AG04449 (cell line): ENCODE data around the gene PCDHA12.

Experiments
- CTCF ChIA-PET: fragments of 350-600 bp; formaldehyde crosslinking; extraction: SDS; loops from one replicate; lab custom pipeline; 2021; ENCODE audit warnings: antibody characterized with exemption; lab: Yijun Ruan, JAX
- POLR2A ChIA-PET: fragments of 400-600, 350-600 bp; formaldehyde crosslinking; extraction: SDS; loops from one replicate; lab custom pipeline; 2020; ENCODE audit warnings: antibody characterized with exemption, inconsistent platforms; lab: Yijun Ruan, JAX
- DNase-seq: peaks from one replicate; pipeline ENCODE4 v3.0.0-alpha.2; 2010; ENCODE audit warnings: low read depth, low spot score
- H3K4me3 ChIP-seq: 2 replicates; pipeline ENCODE4 v1.5.1; 2011; ENCODE audit warnings: low read depth, mild to moderate bottlenecking, control low read depth, low read length
- TF ChIP-seq, protein P1 (sequence below): IDR thresholded peaks from one replicate; pipeline ENCODE4 v1.5.1; 2011; ENCODE audit warnings: mild to moderate bottlenecking, moderate library complexity, low read length, control low read depth, inconsistent platforms; ENCODE audit not compliant: insufficient read depth; ENCODE audit errors: missing control alignments

Gene PCDHA12

DNA sequence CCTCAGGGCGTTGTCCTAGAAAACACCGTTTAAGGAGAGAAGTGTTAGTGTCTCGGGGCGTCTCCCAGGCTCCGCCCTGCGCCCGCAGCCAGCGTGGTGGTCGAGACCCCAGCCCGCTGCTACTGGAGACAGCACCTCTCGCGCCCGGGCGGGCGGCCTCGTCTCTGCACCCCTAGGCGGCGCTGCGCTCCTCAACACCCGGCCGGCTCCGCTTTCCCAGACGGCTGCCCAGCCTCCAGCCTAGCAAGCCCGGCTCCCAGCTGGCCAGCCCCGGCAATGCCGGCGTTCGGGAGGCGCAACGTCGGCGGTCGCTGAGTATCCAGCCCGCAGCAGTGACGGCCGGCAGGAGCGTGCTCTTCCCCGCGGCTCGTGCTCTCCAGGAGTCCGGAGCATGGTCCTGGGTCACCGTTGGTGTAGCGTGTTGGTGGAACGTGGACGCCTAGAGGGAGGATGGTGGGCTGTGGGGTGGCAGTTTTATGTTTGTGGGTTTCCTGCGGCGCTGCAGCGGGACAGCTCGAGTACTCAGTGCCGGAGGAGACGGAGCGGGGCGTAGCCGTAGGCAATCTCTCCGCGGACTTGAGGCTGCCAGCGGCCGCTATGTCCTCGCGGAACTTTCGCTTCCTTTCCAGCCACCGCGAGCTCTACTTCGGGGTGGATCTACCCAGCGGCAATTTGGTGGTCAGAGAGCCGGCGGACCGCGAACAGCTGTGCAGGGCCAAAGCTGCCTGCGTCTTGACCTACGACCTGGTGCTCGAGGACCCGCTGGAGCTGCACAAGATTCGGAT is 51.5 kb downstream of the PCDHA12 start:
- DNase-seq = no peak
- CTCF ChIA-PET = no interaction called here
- POLR2A ChIA-PET = no interaction called here
- TF ChIP-seq, protein P1, sequence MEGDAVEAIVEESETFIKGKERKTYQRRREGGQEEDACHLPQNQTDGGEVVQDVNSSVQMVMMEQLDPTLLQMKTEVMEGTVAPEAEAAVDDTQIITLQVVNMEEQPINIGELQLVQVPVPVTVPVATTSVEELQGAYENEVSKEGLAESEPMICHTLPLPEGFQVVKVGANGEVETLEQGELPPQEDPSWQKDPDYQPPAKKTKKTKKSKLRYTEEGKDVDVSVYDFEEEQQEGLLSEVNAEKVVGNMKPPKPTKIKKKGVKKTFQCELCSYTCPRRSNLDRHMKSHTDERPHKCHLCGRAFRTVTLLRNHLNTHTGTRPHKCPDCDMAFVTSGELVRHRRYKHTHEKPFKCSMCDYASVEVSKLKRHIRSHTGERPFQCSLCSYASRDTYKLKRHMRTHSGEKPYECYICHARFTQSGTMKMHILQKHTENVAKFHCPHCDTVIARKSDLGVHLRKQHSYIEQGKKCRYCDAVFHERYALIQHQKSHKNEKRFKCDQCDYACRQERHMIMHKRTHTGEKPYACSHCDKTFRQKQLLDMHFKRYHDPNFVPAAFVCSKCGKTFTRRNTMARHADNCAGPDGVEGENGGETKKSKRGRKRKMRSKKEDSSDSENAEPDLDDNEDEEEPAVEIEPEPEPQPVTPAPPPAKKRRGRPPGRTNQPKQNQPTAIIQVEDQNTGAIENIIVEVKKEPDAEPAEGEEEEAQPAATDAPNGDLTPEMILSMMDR = peak; percentile 53
- peak overlapping the region; percentile 43 for H3K4me3 ChIP-seq

GRCh38 chr5:140927228-140927573 is 52.1 kb downstream of the PCDHA12 start:
- CTCF ChIA-PET = no interaction called here
- TF ChIP-seq, protein P1 = no peak
- POLR2A ChIA-PET = no interaction called here

More at GRCh38 chr5:140927228-140927573, 52.1 kb downstream of the PCDHA12 start:
- DNase-seq = no peak
- H3K4me3 ChIP-seq = peak overlapping the region; percentile 43
